Natural killer cell treated with Interleukin-12 subunit alpha and Interleukin-12 subunit beta and Interleukin-15 and Interleukin-18, amount 100 ng/mL, for 72 hours (primary cell): ENCODE measurements around the gene MPST. TPM values are rescaled to one million over a fixed set of nuclear protein-coding genes. Genes with fewer than 3 reads are reported as not detected.

Experiments
- ATAC-seq, 2 donors: fragments of 150-1000 bp; cut with Tn5 transposase in 1 of 2; sonication (Bioruptor Pico), chemical (Tn5 transposase) in 1 of 2; 2 replicates each; pipeline ENCODE4 v1.10.0; 2021
- DNase-seq: peaks from one replicate; pipeline ENCODE4 v3.0.0; 2022; ENCODE audit warnings: low spot score
- H3K27ac Mint-ChIP-seq, 2 donors: 1 replicate in 1 of 2; 2 replicates in 1 of 2; pipeline ENCODE4 v1.8.0; 2022; ENCODE audit warnings: mixed read lengths in 2 of 2, mild to moderate bottlenecking in 1 of 2, moderate library complexity in 1 of 2
- H3K27me3 Mint-ChIP-seq, 2 donors: 1 replicate in 1 of 2; 2 replicates in 1 of 2; pipeline ENCODE4 v1.8.0; 2022; ENCODE audit warnings: mixed read lengths in 2 of 2
- H3K36me3 Mint-ChIP-seq: one replicate; pipeline ENCODE4 v1.8.0; 2022; ENCODE audit warnings: mixed read lengths
- H3K4me1 Mint-ChIP-seq, 2 donors: 1 replicate in 1 of 2; 2 replicates in 1 of 2; pipeline ENCODE4 v1.8.0; 2022; ENCODE audit warnings: low read depth in 2 of 2, mixed read lengths in 2 of 2, mild to moderate bottlenecking in 1 of 2
- H3K4me3 Mint-ChIP-seq: one replicate; pipeline ENCODE4 v1.8.0; 2022; ENCODE audit warnings: mixed read lengths
- H3K9me3 Mint-ChIP-seq: 2 replicates; pipeline ENCODE4 v1.8.0; 2022; ENCODE audit warnings: mixed read lengths
- total RNA-seq, 2 donors: library from RNA; stranded (reverse); gene quantifications; one replicate each; pipeline ENCODE4 v1.2.3, GENCODE V29; 2022

MPST gene
- total RNA-seq, 2 donors from 2014 or later, result 27.6 to 51.1 TPM

DNA sequence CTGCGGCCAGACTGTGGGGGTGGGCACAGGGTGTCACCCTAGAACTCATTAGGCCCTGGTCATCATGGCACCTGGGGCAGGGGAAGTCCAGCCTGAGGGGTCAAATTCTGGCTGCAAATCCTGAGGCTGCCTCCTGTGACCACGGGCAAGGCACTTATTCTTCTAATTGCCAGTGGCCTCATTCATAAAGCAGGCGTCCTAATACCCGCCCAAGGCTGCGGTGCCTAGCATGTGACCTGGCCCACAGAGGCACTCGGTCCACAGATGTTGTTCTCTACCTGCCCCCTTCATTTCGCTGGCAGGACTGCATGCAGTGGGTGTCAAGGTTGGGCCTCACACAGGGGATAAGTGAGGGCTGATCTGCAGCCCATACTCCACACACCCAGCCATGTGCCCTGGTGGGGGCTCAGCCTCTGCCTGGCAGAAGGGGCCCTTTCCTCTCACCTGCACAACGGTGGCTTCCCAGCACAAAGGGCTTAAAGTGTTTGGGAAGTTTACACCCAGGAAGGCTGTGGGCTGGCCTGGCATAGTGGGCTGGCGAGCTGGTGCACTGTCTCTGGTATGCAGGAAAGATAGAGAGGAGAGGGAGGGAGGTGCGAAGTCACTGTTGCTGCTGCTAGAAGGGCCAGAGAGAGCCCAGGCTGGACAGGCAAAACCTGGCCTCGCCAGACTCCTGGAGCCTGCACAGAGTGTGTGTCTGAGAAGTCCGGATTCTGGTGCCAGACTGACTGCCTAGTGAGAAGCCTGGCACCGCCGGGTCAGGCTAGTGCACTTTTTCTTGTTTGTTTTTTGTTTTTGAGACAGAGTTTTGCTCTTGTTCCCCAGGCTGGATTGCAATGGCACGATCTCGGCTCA is 3.2 kb downstream of the MPST start:
- Mint-ChIP-seq H3K4me1 (peaks cover 12 to 14% of the 10 kb centered on the region in 2 donors), H3K27ac (no peak overlapping the region), H3K36me3 (no peaks in the 10 kb centered on the region), H3K4me3 (no peak overlapping the region), H3K27me3 (no peaks in the 10 kb centered on the region), H3K9me3 (no peaks in the 10 kb centered on the region)
- DNase-seq (no peak), ATAC-seq (no peak)

DNA sequence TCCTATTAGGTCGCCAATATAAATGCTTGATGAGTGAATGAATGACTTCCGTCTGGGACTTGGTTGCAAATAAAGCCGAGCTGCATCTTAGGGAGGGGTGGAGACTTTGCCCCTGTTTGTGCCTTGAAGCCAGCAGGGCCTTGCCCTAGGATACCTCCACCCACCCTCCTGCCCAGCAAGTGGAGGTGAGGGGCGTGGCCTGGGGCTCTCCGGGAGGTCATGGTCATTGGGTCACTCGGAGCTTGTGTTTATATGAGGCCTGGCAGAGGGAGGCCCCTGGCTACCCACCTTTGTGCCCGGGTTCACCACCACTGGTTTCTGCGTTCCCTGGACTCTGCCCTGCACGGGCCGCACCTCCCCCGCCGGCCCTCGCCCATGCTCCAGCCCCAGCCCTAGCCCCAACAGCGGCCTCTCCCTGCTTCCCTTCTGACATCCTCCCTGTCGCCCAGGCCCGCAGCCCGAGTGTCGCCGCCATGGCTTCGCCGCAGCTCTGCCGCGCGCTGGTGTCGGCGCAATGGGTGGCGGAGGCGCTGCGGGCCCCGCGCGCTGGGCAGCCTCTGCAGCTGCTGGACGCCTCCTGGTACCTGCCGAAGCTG is 4.3 kb downstream of the MPST start:
- Mint-ChIP-seq H3K36me3 (no peaks in the 10 kb centered on the region), H3K4me3 (no peak overlapping the region), H3K9me3 (no peaks in the 10 kb centered on the region), H3K27ac (no peak overlapping the region), H3K4me1 (peaks cover 10 to 14% of the 10 kb centered on the region in 2 donors), H3K27me3 (no peaks in the 10 kb centered on the region)
- no peak for ATAC-seq
- DNase-seq, result no peak

DNA sequence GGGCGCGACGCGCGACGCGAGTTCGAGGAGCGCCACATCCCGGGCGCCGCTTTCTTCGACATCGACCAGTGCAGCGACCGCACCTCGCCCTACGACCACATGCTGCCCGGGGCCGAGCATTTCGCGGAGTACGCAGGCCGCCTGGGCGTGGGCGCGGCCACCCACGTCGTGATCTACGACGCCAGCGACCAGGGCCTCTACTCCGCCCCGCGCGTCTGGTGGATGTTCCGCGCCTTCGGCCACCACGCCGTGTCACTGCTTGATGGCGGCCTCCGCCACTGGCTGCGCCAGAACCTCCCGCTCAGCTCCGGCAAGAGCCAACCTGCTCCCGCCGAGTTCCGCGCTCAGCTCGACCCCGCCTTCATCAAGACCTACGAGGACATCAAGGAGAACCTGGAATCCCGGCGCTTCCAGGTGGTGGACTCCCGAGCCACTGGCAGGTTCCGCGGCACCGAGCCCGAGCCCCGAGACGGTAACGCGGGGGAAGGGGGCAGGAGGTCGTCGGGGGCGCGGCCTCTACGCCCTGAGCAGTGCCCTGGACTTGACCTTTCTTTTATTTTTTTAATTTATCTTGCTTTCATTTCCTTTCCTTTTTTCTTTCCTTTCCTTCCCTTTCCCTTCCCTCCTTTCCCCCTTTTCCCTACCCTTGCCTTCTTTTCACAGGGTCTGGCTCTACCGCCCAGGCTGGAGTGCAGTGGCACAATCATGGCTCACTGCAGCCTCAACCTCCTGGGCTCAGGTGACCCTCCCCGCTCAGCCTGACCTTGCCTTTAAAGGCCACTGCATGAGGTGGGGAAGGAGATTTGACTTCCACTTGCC is 5.0 kb downstream of the MPST start:
- ATAC-seq, result no peak
- no peak overlapping the region for H3K4me3 Mint-ChIP-seq
- H3K4me1 Mint-ChIP-seq, result peaks cover 10 to 14% of the 10 kb centered on the region in 2 donors
- H3K27me3 Mint-ChIP-seq, result no peaks in the 10 kb centered on the region
- no peak for DNase-seq
- no peak overlapping the region for H3K27ac Mint-ChIP-seq
- no peaks in the 10 kb centered on the region for H3K36me3 Mint-ChIP-seq
- H3K9me3 Mint-ChIP-seq, result no peaks in the 10 kb centered on the region

DNA sequence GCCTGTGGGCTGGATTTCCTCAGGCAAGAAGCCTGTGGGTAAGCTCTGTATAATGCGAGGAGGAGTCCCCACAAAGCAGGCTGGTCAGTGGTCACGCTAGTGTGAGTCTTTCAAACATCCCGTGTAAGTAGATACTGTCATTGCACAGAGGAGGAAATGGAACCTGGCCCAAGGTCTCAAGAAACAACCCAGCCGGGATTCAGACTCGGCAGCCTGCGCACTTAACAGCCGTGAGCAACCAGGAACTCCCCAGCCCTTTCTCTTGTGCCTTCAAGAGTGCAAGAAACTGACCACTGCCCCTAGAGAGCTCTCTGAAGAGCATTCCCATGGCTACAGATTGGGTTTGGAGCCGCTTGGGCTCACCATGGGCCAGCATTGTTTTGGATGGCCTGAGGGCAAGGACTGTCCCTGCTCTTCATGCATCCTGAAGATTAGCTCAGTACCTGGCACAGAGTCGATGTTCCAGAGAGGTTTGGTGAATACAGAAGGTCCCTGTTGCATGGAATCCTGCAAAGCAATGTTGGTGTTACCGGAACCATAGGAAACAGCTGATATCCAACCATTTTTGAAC is 6.0 kb downstream of the MPST start:
- Mint-ChIP-seq H3K9me3 (no peaks in the 10 kb centered on the region), H3K4me3 (no peak overlapping the region), H3K36me3 (no peaks in the 10 kb centered on the region), H3K4me1 (peaks cover 8 to 14% of the 10 kb centered on the region in 2 donors), H3K27ac (no peak overlapping the region), H3K27me3 (no peaks in the 10 kb centered on the region)
- DNase-seq, result no peak
- no peak for ATAC-seq

DNA sequence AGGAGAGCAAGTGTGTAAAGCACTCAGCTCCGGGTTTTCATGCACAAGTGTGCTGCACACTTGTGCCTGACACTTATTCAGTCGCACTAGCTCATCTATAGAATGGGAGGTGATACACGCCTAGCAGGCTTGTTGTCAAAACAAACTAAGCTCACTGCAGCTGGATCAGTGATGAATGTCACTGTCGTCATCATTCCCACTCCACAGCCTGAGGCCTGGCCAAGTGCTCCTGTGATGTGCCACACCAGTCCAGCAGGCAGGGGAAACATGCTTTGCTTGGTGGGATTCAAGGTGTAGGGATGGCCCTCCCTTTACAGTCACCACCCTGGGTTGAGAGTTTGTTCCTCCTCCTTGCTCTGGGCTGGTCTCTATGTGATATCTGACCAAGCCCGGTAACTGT is 6.8 kb downstream of the MPST start:
- Mint-ChIP-seq H3K4me1 (peaks cover 7 to 14% of the 10 kb centered on the region in 2 donors), H3K36me3 (no peaks in the 10 kb centered on the region), H3K27ac (no peak overlapping the region), H3K9me3 (no peaks in the 10 kb centered on the region), H3K4me3 (no peak overlapping the region), H3K27me3 (no peaks in the 10 kb centered on the region)
- no peak for DNase-seq
- no peak for ATAC-seq

DNA sequence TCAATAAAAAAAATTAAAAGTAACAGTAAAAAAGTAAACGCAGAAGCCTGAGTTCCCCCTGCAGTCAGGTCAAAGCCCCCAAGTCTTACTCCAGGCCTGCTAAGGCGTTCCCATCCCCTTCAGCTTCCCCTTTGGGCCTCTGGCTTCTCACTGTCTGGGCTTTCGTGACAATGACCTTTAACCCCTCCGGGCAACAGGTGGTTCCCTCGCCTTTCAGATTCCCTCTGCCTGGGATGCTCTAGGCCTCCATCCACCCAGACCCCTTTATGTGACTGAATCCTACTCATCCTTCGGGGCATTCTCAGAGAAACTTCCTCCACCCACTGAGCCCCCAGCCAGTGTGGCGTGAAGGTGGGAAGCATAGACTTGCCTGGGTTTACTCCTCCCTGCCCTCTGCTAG is 8.0 kb downstream of the MPST start:
- H3K4me1 Mint-ChIP-seq, result peaks cover 4 to 5% of the 10 kb centered on the region in 2 donors
- no peaks in the 10 kb centered on the region for H3K36me3 Mint-ChIP-seq
- DNase-seq (no peak), ATAC-seq (no peak)
- no peak overlapping the region for H3K4me3 Mint-ChIP-seq
- no peaks in the 10 kb centered on the region for H3K9me3 Mint-ChIP-seq
- H3K27me3 Mint-ChIP-seq, result no peaks in the 10 kb centered on the region
- H3K27ac Mint-ChIP-seq, result no peak overlapping the region

DNA sequence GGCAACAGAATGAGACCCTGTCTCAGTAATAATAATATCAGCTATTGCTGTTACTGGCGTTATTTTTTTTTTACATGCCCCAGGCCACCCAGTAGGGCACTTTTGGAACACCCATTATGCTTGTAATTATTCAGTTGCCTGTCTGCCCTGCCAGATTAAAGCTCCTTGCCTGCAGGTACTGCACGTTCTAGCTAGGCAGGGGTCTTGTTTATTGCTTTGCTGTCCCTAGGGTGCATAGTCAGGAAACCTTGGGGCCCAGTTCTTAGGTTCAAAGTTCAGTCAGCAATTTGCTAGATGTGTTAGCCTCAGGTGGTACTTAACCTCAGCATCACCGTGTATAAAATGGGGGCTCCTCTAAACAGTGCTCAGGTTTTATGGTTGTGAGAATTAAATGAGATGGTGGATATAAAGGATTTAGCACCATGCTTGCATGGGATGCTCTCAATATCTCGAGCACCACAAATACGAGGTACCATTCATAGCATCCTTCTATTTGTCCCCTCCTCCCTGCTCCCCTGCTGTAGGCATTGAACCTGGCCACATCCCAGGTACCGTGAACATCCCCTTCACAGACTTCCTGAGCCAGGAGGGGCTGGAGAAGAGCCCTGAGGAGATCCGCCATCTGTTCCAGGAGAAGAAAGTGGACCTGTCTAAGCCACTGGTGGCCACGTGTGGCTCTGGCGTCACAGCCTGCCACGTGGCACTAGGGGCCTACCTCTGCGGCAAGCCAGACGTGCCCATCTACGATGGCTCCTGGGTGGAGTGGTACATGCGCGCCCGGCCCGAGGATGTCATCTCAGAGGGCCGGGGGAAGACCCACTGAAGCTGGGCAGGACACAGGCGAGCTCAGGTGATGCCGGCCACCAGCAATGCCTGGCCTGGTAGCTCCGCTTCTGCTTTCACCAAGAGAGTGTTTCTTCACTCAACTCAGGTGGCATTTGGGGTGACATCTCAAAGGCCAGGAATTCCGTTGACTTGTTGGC is 9.4 kb downstream of the MPST start:
- Mint-ChIP-seq H3K4me1 (peaks cover 4 to 5% of the 10 kb centered on the region in 2 donors), H3K4me3 (no peak overlapping the region), H3K27ac (no peak overlapping the region), H3K9me3 (no peaks in the 10 kb centered on the region), H3K36me3 (no peaks in the 10 kb centered on the region), H3K27me3 (no peaks in the 10 kb centered on the region)
- no peak for ATAC-seq
- no peak for DNase-seq

DNA sequence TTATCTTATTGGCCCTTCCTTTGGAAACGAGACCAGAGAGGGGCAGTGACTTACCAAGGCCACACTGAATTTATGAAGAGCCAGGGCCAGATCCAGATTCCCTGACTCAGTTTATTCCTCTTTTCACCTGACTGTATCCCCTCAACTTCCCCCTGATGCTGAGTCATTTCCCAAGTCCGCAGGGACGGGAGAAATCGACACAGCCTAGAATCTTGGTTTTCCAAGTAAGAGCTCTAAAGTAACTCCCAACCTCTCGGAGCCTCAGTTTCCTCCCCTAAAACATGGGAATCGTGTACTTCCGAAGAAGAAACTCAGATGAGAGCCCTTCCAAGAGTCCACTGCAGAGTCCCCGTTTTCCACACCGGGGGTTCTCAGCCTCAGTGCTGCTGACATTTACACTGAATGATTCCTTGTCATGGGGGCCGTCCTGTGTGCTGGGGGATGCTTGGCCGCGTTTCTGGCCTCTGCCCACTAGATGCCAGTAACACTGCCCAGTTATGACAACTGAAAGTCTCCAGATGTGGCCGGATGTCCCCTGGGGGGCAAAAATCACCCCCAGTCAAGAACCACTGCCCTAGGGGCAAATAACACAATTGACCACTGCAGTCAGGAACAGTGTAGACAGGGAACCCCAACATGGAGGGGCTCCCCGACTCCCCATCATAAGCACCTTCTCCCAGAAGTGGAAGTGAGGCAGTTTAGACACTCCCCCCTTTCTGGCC is 11.2 kb downstream of the MPST start:
- Mint-ChIP-seq H3K9me3 (no peaks in the 10 kb centered on the region), H3K36me3 (no peaks in the 10 kb centered on the region), H3K4me3 (no peak overlapping the region), H3K27me3 (no peaks in the 10 kb centered on the region), H3K4me1 (no peaks in the 10 kb centered on the region), H3K27ac (no peak overlapping the region)
- ATAC-seq, result no peak
- DNase-seq, result no peak

DNA sequence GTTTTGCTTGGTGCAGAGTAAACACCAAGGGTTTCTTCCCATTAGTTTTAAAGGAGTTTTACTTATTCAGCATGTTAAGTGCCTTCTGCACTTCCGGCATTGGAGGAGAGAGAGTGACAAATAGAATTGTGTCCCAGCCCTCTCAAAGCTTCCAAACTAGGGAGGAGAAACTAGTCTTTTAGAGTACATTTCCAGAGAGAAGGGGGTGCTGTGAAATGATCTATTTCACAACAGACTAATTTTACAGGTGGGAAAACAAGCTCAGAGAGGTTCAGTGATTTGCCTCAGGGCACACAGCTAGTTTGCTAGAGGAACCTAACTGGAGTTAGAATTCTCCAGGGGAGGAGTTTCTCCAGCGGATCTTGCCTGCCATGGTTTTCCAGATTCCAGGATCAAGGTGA is 12.6 kb downstream of the MPST start:
- H3K27me3 Mint-ChIP-seq, result no peaks in the 10 kb centered on the region
- DNase-seq (no peak), ATAC-seq (no peak)
- no peaks in the 10 kb centered on the region for H3K4me1 Mint-ChIP-seq
- H3K27ac Mint-ChIP-seq, result no peak overlapping the region
- no peaks in the 10 kb centered on the region for H3K9me3 Mint-ChIP-seq
- no peaks in the 10 kb centered on the region for H3K36me3 Mint-ChIP-seq
- H3K4me3 Mint-ChIP-seq, result no peak overlapping the region

DNA sequence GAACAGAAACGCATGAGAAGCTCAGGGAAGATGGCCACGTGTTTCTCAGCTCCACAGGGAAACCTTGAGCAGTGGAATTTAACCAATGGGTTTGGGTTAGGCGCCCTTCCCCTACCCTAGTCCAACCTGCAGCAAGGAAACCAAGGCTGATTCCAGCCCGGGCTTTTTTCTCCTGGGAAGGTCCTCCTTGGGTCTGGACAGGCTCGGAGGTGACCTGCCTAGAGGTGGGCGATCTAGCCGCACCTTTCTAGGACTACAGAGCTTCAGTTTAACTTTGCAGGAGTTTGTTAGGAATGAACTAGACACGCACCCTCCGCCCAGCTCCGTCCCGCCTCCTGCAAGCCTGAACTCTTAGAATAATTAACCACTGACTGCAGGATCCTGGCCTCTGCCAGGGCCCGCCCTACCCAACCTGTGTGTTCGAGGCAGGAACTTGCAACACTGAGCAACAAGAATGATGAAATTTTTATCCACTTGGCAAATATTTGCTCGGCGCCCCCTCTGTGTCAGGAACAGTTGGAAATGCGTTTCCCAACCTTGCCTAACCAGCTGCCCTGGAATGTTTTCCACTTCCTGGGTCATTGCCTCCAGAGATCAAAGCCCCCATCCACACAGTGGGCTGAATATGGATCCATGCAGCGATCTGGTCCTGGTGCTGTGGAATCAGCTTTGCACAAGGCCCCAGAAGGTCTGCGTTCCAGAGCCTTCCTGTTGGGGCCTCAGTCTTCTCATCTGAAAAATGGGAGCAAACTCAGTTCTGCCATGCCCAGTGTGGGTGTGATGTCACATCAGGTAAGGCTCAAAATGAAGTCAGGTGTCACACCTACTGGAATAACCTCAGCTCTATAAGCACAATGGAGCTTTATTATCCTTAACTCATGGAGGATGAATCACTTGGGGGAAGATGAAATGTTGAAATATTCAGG is 13.3 kb downstream of the MPST start:
- no peak overlapping the region for H3K4me3 Mint-ChIP-seq
- H3K27ac Mint-ChIP-seq, result no peak overlapping the region
- DNase-seq, result no peak
- peaks cover 4 to 6% of the 10 kb centered on the region in 2 donors for H3K27me3 Mint-ChIP-seq
- H3K36me3 Mint-ChIP-seq, result no peaks in the 10 kb centered on the region
- no peaks in the 10 kb centered on the region for H3K9me3 Mint-ChIP-seq
- no peak for ATAC-seq
- no peaks in the 10 kb centered on the region for H3K4me1 Mint-ChIP-seq

DNA sequence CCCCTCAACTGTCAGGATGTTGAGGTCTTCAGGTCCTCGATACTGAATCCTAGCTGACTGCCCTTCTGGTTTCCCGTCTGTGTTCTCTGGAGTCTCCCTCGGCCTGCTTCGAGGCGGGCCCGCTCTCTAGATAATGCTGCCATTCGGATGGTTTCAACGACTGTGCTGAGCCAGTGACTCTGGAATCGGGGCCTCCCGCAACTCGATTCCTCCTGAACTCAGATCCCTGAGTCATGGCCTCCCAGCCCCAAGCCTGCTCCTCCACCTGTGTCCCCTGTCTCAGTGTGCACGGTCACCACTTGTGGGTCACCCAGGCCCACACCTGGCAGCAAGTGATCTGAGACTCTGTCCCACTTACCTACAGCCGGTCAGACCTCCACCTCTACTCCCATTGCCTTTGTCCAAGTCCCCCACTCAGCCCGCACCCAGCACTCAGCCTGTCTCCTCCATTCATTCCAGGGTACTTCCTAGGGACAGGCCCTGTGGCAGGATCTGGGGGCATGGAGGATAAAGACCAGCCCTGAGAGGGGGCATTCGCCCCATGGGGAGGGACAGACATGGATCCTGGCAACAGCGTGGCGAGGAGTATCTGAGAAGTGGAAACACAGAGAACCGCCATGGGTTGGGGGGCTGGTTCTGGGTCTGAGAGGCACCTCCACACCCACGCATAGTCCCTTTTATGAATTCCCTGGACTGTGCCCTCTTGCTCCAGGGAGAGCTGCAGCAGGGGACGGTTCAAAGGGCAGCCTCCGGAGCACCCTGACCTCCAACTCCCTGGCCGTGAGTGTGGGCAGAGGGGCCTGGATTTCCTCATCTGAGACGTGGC is 14.3 kb downstream of the MPST start:
- H3K27ac Mint-ChIP-seq, result no peak overlapping the region

More for the DNA sequence above, 14.3 kb downstream of the MPST start:
- no peaks in the 10 kb centered on the region for H3K9me3 Mint-ChIP-seq
- ATAC-seq (no peak), DNase-seq (no peak)
- no peaks in the 10 kb centered on the region for H3K4me1 Mint-ChIP-seq
- H3K27me3 Mint-ChIP-seq, result peaks cover 4 to 6% of the 10 kb centered on the region in 2 donors
- H3K4me3 Mint-ChIP-seq, result no peak overlapping the region
- no peaks in the 10 kb centered on the region for H3K36me3 Mint-ChIP-seq
